ENCODE data around the gene MAML3.

- TF ChIP-seq CTCF (IDR thresholded peaks at IDR 0.05; ENCODE audit: insufficient read depth, low read length) (no peak), POLR2AphosphoS5 (IDR thresholded peaks at IDR 0.05; ENCODE audit: low read depth) (no peak), GABPA (IDR thresholded peaks at IDR 0.05; ENCODE audit: low read depth) (no peak), REST (IDR thresholded peaks at IDR 0.05; ENCODE audit: insufficient replicate concordance, low read depth) (no peak)
Observed at GRCh38 chr4:139754938-139755337, 399.0 kb downstream of the MAML3 start.

Data from HL-60 (cell line).